ENCODE measurements around the gene CCDC92. TPM values are rescaled to one million over a fixed set of nuclear protein-coding genes. Genes with fewer than 3 reads are reported as not detected.

Gene CCDC92
- total and polyA plus RNA-seq, 2 experiments from 2014 or later: 49.3 to 67.0 TPM

GRCh38 chr12:123971770-123972456, 718 bp downstream of the CCDC92 start:
- no peak for TF ChIP-seq CTCF (IDR thresholded peaks at IDR 0.05; ENCODE audit: low read depth, low read length)
- peak; percentile 41 to 64 for DNase-seq (ENCODE audit: low read depth in 1 of 2, low spot score in 1 of 2)
- Histone ChIP-seq H3K9me3 (ENCODE audit: low read depth) (no peaks in the 10 kb centered on the region), H3K36me3 (no peaks in the 10 kb centered on the region), H3K27ac (peak overlapping the region; percentile 81), H3K4me1 (ENCODE audit: low read depth) (peaks cover 16% of the 10 kb centered on the region), H3K27me3 (peaks cover 28% of the 10 kb centered on the region), H3K4me3 (peak overlapping the region; percentile 86)

GRCh38 chr12:123971449-123971769, 1.2 kb downstream of the CCDC92 start:
- TF ChIP-seq CTCF (IDR thresholded peaks at IDR 0.05; ENCODE audit: low read depth, low read length): no peak
- H3K36me3 ChIP-seq: no peaks in the 10 kb centered on the region
- no peaks in the 10 kb centered on the region for H3K9me3 ChIP-seq (ENCODE audit: low read depth)
- peak overlapping the region; percentile 81 for H3K27ac ChIP-seq
- H3K4me1 ChIP-seq (ENCODE audit: low read depth): peaks cover 16% of the 10 kb centered on the region
- H3K4me3 ChIP-seq: peak overlapping the region; percentile 86
- H3K27me3 ChIP-seq: peaks cover 28% of the 10 kb centered on the region
- DNase-seq (ENCODE audit: low read depth in 1 of 2, low spot score in 1 of 2): no peak

GRCh38 chr12:123967121-123967586, 5.5 kb downstream of the CCDC92 start:
- peaks cover 10% of the 10 kb centered on the region for H3K4me1 ChIP-seq (ENCODE audit: low read depth)
- H3K27me3 ChIP-seq: peaks cover 28% of the 10 kb centered on the region
- H3K27ac ChIP-seq: no peak overlapping the region
- H3K36me3 ChIP-seq: no peaks in the 10 kb centered on the region
- no peak for DNase-seq (ENCODE audit: low read depth in 1 of 2, low spot score in 1 of 2)
- no peak for TF ChIP-seq CTCF (IDR thresholded peaks at IDR 0.05; ENCODE audit: low read depth, low read length)
- H3K9me3 ChIP-seq (ENCODE audit: low read depth): no peaks in the 10 kb centered on the region
- H3K4me3 ChIP-seq: no peak overlapping the region

- Histone ChIP-seq H3K27ac (no peak overlapping the region), H3K36me3 (no peaks in the 10 kb centered on the region), H3K4me3 (no peak overlapping the region), H3K9me3 (ENCODE audit: low read depth) (no peaks in the 10 kb centered on the region), H3K27me3 (peaks cover 28% of the 10 kb centered on the region), H3K4me1 (ENCODE audit: low read depth) (peaks cover 10% of the 10 kb centered on the region)
- DNase-seq (ENCODE audit: low read depth in 1 of 2, low spot score in 1 of 2): peak in 1 of 2 donors; percentile 28
- TF ChIP-seq CTCF (IDR thresholded peaks at IDR 0.05; ENCODE audit: low read depth, low read length): no peak
Observed at GRCh38 chr12:123966596-123966995, 6.0 kb downstream of the CCDC92 start.

- no peak for TF ChIP-seq CTCF (IDR thresholded peaks at IDR 0.05; ENCODE audit: low read depth, low read length)
- no peak for DNase-seq (ENCODE audit: low read depth in 1 of 2, low spot score in 1 of 2)
- Histone ChIP-seq H3K36me3 (no peaks in the 10 kb centered on the region), H3K9me3 (ENCODE audit: low read depth) (no peaks in the 10 kb centered on the region), H3K4me3 (no peak overlapping the region), H3K27me3 (peaks cover 21% of the 10 kb centered on the region), H3K27ac (no peak overlapping the region), H3K4me1 (ENCODE audit: low read depth) (peaks cover 5% of the 10 kb centered on the region)
Observed at GRCh38 chr12:123965382-123965781, 7.2 kb downstream of the CCDC92 start.
